ENCODE results near the gene SECTM1.

The SECTM1 gene

DNA sequence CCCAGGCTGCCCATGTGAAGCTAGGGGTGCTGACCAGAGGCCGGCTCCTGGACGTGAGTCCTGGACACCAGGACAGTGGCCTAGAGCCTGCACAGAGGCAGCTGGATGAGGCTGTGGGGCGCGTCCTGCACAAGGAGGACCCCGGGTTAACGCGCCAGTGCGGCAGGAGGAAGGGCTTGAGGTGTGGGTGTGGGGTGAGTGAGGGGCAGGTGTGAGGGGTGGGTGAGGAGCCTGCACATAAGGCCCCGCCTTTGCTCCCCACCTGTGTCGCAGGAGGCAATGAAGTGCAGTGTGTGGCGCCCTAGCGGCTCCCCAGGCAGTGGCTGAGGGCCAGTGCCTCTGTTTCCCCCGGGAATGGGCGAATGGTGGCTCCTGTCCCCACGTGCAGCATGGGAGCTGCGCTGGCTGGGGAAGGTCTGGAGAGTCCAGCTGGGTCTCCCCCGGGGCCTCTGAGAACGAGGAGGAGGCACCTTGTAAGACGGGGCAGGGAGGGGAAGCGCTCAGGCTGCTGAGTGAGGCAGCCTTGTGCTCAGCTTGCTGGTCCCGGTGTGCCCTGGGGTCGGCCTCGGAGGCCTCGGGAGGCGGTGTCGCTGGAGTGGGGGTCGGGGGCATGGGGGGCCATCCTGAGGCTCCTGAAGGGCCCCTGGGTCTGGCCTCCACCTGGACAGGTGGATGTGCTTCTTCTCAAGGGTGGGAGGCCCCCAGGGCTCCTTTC lies 19.4 kb downstream of the SECTM1 start:
- DNase-seq: no peak

DNA sequence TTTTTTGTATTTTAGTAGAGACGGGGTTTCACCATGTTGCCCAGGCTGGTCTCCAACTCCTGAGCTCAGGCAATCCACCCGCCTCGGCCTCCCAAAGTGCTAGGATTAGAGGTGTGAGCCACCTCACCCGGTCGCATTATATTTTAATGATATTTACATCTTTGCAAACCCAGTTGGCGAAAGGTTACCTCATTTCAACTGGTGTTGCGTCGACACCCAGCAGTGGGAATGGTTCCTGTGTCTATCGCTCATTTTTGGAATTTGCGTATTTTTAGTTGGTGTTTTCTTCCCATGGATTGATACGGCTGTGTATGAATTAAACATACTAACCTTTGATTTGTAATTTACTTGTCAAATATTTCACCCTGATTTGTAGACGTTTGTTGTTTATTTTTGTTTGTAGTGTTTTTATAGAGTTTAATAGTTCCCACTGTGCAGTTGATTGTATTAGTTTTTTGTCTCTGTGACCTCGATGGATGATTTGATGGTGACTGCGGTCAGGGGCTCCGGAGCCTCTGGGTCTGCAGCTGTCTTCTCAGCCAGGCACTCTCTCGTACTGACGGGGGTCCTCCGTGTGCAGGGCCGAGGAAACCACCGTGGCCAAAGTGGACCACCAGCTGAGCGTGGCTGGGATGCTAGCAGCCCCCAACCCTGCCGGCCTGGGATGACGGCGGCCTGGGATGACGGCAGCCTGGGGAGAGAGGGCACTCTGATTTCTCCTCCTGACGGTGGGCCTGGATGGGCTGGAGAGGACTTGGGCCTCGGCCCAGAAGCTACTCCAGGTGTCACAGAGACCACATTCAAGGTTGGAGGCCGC lies 20.2 kb downstream of the SECTM1 start:
- no peak for DNase-seq

DNA sequence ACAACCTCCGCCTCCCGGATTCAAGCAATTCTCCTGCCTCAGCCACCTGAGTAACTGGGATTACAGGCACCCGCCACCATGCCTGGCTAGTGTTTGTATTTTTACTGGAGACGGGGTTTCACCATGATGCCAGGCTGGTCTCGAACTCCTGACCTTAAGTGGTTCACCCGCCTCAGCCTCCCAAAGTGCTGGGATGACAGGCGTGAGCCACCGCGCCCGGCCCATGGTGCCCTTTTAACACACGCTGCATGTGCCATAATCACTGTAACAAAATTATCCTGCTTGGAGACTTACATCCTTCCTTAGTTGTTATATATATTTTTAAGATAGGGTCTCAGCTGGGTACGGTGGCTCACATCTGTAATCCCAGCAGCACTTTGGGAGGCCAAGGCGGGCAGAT lies 21.6 kb downstream of the SECTM1 start:
- DNase-seq: no peak

DNA sequence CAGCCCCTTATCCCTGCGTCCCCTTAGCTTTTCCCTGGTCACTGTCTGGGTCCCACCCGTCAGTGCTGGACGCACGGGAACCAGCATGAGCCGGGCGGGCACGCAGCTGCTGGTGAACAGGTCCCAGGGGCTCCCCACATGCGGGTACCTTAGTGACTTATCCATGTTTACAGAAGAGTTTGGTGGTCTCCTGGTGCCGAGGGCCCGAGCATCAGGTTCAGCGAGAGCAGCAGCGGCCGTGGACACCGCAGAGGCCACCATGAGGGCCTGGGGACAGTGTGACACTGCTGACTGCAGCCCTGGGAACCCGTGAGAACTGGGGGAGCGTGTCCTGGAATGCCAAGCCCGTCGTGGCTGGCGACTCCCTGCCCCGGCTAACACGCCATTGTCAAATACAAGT lies 22.7 kb downstream of the SECTM1 start:
- DNase-seq: no peak

DNA sequence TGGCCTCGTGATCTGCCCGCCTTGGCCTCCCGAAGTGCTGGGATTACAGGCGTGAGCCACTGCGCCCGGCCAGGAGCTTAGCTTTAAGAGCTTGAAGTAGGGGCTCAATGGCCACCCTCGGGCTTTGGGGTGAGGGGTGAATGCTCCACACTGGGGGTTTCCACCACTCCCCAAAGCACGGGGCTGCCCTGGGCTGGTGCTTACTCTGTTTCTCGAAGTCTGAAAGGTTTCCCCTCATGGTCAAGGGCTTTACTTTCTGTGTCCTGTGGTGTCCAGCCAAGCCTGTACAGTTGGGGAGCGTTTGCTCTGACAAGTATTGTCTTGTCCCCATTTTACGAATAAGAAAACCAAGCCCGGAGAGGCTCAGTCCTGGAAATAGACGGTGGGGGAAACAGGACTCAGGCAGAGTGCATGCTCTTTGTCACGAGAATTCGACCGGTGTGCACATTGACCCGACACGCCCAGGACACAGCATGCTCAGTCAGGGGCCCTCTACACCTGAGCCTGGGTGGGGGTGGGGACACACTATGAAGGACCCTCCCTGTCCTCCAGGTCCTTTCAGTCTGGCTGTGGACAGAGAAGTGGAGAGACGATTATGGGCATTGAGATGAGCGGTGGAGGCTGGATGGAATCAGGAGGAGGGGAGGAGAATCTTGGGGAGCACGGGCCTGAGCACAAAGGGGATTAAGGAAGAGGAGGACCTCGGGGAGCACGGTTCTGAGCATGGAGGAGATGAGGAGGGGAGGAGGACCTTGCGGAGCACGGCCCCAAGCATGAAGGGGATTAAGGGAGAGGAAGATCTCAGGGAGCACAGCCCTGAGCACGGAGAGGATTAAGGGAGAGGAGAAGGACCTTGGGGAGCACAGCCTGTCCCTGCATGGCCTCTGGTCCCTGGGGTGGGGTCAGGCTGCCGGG lies 23.7 kb downstream of the SECTM1 start:
- no peak for DNase-seq

DNA sequence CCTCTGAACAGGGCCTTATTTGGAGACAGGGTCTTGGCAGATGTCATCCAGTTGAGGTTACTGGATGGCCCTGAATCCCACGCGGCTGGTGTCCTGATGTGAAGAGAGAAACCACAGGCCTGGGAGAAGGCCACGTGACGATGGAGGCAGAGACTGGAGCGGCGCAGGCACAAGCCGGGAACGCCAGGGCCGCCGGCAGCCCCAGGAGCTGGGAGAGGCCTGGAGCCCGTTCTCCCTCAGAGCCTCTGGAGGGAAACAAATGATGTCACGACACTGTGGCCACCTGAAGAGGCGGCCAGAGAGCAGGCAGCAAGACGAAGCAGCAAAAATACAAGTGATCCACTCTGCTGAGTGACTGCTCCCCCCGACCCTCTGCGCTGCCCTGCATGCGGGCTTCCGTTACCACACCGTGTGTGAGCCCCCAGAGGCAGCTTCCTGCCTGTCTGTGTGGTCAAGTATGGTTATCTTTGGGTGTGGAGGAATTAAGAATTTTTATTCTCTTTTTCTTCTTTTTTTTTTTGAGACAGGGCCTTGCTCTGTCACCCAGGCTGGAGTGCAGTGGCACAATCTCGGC lies 27.8 kb downstream of the SECTM1 start:
- DNase-seq: no peak

DNA sequence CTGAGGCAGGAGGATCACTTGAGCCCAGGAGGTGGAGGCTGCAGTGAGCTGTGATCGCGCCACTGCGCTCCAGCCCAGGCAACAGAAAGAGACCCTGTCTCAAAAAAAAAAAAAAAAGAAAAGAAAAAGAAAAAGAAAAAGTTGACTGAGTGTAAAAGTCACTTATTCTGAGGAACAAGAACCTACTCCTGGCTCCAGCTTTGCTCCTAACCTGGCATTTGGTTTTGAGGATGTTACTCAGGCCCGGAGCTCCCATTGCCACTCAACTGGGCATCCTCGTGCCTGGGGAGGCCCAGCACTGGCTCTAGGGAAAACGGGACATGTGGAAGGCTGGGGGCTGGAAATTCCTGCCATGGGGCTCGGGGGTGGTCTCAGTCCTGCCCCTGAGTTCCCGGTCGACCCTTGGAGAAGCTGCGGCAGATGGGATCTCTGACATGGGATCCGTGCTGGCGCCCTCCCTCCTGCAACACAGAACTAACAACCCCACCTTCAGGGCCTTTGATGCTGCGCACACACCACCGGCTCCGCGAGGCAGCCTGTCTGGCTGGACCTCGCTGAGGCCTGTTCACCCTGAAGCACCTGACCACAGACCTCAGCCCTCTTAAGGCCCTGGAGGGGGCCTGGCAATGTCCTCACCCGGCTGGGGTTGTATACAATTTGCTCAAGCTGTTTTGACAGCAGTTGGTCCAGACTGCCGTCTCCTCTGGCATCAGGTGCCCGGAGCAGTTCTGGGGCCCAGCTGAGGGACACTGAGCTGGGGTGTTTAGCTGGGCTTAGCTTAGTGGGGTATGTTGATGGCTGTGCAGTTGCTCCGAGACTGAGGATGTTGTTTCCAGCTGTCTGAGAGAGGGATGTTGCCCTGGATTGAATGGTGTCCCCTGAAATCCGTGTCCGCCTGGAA lies 28.5 kb downstream of the SECTM1 start:
- DNase-seq: no peak

DNA sequence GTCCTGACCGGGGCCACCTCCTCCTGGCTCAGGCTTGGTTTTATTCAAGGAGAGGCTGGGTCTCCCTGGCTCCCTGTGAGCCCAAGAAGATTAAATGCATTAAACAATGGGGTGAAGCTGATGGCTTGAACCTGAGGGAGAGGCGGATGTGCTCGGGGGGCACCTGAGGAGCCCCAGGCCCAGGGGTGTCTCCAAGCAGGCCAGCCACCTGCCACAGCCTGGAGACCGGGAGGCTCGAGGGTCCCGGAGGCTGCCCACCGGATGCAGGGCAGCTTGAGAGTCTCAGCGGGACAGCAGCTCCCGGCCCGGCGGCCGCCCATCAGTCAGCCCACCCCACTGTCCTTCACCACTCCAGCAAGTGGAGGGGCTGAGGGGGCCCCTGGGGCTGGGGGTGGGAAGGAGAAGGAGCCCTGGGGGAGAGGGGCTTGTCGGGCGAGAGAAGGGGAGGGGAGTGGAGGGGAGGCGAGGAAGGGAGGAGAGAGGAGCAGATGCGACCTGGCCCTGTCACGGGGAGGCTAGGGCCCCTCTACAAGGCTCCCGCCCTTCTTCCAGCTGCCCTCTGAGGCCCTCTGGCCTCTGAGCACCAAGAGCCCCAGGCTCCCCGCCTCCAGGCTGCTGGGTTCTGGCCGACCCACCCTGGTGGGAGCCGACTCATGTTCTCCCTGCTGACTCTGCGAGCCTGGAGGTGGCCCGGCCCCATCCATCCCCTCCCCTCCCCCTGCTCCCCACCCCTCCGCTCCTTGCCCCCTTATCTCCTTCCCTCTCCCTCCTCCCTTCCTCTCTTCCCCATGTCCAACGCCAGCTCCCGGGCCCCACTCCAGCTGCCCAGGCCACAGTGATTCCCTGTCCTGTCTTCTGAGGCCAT lies 29.4 kb downstream of the SECTM1 start:
- no peak for DNase-seq

DNA sequence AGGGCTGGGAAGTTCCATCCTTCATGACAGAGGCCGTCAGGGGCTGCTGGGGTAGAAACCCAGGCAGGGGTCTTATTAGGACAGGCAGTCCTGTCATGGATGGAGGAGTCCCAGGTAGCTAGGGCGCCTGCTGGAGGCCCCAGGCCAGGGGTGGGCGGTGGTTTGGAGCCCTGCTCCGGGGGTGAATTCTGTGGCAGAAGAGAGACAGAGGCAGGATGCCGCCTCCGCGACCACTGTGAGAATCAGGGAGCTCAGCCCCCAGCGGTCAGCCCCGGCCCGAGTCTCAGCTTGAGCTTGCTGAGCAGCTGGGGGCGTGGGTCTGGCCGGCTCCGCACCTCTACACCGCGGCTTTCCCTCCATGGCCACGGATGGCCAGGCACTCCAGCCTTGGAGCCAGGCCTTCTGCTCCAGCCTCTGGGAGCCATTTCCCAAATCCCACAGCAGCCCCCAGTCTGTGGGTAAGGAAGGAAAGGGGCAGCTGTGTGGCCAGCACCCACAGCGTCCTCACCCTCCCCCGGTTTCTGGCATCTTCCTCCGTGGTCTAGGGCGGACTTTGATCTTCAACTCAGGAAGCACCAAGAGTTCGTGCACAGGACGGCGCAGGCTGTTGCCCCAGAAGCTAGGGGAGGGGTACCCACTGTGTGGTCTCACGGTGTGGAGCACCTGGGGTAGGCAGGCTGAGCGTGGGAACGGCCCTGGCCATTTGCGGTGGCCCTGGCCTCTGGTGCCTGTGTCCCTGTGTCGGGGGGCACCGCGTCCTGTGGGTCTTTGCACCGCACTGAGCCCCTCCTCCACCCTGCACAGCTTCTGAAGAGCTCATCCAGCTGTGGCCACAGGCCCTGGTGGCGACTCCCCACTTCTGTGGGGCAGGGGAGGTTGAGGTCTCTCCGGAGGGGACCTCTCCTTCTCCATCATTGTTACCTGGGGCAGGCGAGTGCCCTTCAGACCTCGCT lies 30.3 kb downstream of the SECTM1 start:
- DNase-seq: no peak

DNA sequence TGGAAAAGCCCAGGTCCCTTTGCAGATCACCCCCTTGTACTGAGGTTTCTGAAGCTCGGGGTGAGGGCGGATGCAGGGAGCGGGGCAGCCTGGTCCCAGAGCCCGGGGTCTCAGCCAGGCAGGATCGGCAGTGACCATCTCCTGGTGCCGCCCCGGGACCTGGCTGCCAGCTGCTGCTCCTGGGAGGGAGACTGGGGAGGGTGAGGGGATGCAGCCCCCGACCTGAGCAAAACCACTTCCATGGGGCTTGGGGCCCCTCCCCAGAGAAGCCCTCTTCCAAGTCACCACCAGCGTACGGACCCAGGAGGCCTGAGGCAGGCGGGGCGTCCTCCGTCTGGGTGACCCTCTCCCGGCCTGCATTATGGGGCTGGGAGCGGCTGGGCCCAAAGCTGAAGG lies 31.0 kb downstream of the SECTM1 start:
- DNase-seq: no peak

DNA sequence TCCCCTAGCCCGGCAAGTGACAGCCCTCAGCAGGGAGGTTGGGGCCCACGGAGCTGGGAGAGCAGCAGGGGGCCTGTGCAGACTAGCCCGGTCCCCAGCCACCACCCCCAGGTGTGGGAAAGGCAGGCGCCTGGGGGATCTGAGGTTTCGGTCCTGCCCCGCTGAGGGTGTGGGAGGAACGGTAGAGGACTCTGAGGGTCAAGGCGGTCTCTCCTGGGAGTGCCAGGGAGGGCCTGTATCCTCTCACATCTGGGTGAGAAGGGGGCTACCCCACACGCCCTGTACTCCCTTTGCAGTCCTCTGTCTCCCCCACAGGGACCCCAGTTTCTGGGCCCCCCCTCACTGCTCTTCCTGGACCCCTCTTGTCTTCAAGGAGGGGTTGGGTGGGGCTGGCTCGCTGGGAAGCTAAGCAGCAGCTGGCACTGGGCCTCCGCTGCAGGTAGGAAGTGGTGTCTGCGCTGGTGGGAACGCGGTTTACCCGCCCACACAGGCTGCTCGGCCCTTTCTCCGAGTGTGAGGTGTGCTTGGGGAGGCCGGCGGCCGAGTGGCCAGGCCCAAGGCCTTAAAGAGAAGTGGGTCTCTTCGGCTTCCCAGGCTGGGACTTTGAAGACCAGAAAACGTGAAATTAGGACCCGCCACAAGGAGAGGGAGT lies 31.5 kb downstream of the SECTM1 start:
- no peak for DNase-seq

DNA sequence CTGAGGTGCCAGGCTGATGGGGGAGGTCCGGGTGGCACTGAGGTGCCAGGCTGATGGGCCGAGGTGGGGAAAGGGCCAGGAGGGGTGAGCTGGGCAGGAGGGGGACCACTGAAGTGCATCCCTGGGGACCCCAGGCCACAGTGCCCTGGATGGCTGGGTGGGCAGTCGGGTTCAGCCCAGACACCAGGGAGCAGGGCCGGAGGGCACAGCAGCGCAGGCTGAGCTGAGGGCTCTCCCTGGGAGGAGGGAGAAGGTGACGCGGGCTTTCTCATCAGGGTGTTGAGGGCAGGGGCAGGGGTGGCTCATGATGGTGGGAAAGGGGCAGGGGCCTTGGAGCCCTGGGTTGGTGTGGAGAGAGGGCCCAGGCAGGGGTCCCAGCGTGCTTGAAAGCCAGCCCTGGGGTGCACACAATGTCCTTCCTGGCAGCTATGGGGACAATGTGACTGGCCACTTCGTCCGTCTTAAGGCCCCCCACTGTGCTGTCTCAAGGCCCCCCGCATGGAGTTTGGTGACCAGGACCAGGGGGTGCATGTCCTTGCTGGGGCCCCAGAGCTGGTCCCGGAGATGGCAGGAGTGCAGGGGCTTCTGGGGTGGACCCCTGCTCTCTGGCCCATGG lies 32.2 kb downstream of the SECTM1 start:
- DNase-seq: no peak

DNA sequence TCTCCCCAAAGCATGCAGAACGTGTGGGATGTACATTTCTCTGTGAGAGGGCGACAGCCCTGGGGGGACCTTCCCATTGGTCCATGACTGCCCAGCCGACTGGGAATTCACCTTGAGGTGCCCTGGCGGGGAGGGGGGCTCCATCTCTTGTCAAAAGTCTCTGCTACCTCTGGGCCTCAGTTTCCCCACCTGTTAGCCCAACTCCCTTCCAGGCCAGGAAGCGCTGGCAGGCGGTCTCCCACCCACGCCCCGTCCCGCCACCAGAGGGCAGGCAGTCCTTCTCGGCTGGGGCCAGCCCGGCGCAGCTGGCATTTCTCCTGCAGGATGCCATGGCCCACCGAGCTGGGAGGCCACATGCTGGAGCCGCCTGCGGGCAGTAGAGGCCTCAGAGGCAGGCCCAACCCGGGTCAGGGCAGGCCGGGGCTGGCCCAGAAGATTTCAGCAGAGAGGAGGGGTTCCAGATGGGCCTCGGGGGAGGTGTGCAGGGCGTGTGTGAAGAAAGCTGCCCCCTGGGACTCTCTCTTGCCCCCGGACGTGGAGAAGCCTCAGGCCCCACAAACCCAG lies 32.8 kb downstream of the SECTM1 start:
- peak; percentile 44 for DNase-seq

DNA sequence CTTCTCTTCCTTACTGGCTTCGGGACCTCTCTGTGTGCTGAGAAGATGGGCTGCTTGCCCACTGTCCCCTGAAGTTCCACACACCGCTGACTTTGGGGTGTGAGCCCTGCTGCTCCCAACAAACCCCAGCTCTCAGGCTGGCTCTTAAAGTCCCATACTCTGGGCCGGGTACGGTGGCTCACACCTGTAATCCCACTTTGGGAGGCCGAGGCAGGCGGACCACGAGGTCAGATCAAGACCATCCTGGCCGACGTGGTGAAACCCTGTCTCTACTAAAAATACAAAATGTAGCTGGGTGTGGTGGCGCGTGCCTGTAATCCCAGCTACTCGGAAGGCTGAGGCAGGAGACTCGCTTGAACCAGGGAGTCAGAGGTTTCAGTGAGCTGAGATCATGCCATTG lies 33.3 kb downstream of the SECTM1 start:
- DNase-seq: no peak

DNA sequence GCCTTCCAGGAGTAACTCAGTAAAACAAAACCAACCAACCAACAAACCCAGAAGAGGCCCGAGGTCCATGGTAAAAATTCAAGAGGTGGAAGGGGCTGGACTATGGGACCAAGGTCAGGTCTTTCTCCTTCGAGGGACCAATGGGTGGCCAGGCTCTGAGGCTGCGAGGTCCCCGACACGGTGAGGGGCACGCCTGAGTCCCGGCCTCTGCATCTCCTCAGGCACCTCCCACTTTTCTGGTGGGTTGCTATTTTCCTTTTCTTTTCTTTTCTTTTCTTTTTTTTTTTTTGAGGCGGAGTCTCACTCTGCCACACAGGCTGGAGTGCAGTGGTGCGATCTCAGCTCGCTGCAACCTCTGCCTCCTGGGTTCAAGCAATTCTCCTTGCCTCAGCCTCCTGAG lies 34.1 kb downstream of the SECTM1 start:
- DNase-seq: no peak

DNA sequence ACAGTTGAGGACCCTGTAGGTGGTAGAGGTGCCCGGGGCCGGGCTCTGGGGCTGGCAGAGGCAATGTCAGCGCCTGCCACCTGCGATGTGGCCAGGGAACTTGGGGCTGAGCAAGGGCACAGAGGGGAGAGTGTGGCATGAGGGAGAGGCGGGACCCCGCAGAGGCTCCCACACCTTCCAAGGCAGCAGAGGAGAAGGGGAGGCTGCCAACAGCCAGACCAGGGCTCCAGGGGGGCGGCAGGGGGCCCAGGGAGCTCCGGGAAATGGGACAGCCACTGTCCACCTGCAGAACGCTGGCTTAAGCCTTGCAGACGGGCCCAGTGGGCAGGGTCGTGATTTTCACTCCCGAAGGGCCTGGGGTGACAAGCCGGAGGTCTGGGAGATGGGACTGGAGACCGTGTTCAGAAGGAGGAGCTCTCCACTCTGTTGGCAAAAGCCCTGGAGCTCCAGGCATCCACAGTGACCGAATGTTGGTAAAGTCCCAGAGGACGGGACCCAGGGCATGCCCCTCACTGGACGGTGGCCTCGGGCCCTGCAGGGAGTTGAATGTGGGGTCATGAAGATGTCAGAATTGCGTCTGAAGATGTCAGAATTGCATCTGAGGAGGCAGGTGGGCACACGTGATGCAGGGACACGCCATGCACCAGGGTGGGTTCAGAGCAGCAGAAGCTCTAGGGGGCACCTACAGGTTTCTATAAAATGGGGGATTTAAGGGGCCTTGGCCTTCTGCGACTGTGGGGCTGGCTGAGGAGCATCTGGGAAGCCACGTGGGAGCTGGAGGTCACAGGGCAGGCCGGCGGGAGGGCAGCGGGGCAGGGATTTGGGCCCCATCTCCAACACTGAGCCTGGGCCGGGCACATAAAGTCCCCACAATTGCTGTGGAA lies 34.8 kb downstream of the SECTM1 start:
- no peak for DNase-seq

All from NCI-H1694 (cell line).